NOMO-1 treated with DMSO at 0.1 percent for 48 hours (cell line): ENCODE data around the gene KCNT1.
"Not testable (repeated sequence)": the region's sequence is repeated elsewhere in the genome, so short reads cannot be mapped to it uniquely, and the experiment has no call there.

ENCODE experiments used
- DNase-seq: peaks from one replicate; lab custom pipeline; 2025; ENCODE audit not compliant: unreplicated experiment; lab: John Stamatoyannopoulos, UW

The KCNT1 gene

GRCh38 chr9:135672786-135673185, 29.2 kb upstream of the KCNT1 start:
- not testable (repeated sequence) for DNase-seq

GRCh38 chr9:135673941-135674340, 28.0 kb upstream of the KCNT1 start:
- DNase-seq = no peak

GRCh38 chr9:135674977-135675376, 27.0 kb upstream of the KCNT1 start:
- DNase-seq = no peak

DNA sequence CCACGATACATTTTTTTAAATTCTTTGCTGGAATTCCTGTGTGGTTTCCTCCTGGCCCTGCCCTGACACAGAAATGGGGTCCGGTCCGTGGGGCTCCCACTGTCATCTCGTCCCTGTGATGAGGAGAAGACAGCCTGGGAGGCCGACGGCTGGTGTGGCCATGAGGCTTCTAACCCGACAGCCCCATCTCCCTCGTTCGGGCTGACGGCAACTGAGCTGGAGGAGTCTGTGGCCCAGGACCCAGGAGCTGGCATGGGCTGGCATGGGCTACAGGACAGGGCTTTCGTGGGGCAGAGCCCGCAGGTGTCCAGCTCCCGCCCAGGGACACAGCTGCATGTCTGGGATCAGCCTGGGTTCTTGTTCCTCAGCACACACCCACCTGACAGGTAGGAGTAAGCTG, 25.1 kb upstream of the KCNT1 start:
- no peak for DNase-seq

- no peak for DNase-seq
Measured at GRCh38 chr9:135677641-135678168, 24.3 kb upstream of the KCNT1 start.

- no peak for DNase-seq
Measured at GRCh38 chr9:135678236-135679017, 23.6 kb upstream of the KCNT1 start.

GRCh38 chr9:135680056-135680455, 21.9 kb upstream of the KCNT1 start:
- no peak for DNase-seq

- DNase-seq = no peak
Measured at GRCh38 chr9:135681161-135681560, 20.8 kb upstream of the KCNT1 start.

GRCh38 chr9:135683401-135684034, 18.5 kb upstream of the KCNT1 start:
- DNase-seq = no peak

- DNase-seq = no peak
Measured at GRCh38 chr9:135684691-135685090, 17.3 kb upstream of the KCNT1 start.

GRCh38 chr9:135687216-135687615, 14.8 kb upstream of the KCNT1 start:
- DNase-seq = no peak

- no peak for DNase-seq
Measured at GRCh38 chr9:135689011-135689410, 13.0 kb upstream of the KCNT1 start.

DNA sequence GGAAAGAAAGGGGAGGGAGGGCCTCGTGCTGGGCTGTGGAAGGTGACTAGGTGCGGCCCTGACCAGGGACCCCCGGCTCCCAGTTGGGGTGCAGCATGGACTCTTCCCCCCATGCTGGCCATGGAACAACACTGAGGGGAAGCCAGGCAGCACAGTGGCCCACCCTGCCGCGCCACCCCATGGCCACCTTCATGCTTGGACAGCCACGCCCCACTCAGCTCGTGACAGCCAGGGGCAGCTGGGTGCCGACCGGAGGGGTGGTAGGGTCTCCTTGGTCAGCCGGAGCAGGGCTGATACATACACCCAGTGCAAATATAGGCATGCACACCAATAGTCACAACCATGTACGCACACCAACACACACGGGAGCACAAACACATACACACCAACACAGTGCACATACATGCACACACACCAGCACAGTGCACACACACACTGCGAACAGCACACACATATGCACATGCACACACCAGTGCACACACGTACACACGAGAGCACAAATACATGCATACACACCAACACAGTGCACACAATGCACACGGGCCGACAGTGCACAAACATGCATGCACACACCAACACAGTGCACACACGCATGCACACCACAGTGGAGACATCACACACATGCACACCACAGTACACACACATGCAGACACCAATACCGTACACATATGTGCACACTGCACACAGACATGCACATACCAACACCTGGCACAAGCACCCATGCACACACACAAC, 11.0 kb upstream of the KCNT1 start:
- no peak for DNase-seq

DNA sequence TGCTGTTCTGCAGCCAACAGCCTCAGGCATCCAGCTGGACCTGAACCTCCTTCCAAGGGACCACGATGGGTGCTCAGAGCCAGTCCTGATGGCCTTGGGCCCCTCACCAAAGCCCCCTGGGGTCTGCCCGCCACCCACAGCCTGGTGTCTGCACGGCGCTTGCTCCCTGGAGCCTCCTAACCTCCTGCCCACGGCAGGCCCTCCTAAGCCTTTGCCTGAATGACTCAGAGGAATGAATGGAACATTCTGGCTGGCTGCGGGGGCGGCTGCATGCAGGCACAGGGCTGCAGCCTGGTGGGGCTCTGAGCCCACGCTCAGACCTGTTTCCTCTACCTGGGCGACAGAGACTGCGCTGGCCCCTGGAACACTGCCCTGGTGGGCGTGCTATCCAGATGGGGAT, 9.6 kb upstream of the KCNT1 start:
- no peak for DNase-seq

DNA sequence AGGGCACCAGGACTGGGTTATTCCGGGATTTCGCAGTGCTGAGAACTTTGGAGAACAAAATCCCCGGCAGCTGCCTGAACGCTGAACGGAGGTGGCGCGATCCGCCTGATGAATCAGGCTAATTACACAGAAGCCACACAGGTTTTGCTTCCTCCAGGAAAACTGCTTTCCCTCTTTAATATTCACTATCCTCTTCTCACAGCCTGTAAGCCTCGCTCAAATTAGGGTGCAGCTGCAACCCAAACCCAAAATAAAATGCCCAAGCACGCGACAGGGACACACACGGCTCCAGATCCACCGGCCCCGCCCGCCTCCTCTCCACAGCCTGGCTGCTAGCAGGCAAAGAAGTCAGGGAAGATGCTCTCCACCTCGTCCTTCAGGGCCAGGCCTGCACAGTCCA, 8.7 kb upstream of the KCNT1 start:
- no peak for DNase-seq

GRCh38 chr9:135693771-135694170, 8.2 kb upstream of the KCNT1 start:
- no peak for DNase-seq

DNA sequence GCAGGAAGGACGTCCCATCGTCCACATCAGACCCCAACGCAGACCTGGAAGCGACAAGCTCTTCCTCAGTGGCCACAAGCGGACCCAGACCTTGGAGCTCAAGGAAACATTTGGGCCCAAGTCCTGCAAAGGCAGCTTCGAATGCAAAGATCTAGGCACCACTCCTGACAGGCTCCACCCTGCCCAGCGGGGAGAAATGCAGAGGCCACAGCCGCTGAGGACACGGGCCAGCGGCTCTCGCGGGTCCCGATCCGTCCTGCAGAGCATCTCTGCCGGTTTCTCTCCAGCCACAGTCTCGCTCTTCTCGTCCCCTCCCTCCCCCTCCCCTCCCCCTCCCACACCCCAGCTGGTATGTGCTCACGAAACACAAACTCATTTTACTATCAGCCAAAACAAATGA, 7.6 kb upstream of the KCNT1 start:
- no peak for DNase-seq

DNA sequence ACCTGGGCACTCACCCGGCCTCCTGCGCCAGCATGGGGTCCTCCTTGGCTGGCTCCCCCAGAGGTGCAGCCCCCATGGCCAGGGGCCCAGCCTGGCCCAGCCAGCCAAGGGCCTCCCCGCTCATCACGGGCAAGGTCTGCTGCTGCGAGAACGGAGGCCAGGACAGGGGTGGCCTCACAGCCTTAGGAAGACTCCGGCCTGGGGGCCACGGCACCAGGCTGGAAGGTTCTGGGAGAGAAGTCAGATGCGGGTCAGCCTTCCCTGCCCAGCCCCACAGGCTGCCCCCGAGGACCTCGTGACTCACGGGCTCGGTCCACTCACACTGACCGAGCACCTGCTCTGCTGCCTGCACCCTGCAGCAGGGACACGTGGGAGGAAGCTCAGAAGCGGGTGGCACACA, 6.9 kb upstream of the KCNT1 start:
- no peak for DNase-seq

DNA sequence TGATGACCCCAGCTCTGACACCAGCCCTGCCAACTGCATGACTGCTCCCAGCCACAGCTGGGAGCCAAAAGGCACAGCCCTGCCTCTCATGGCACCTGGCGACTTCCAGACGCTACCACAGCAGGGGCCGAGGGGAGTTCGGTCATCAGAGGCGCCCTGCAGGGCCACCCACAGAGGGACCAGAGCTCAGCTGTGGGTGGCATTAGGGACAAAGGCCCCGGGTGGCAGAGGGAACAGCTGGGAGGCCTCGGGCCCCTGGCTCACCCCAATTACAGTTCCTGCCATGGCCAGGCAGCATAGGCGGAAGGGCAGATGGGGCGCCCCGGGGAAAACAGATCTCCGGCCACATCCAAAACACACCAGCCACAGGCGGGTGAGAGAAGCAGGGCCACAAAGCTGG, 6.3 kb upstream of the KCNT1 start:
- DNase-seq = no peak

GRCh38 chr9:135696446-135696845, 5.5 kb upstream of the KCNT1 start:
- no peak for DNase-seq

- no peak for DNase-seq
Measured at GRCh38 chr9:135697226-135697625, 4.8 kb upstream of the KCNT1 start.

- DNase-seq = no peak
Measured at GRCh38 chr9:135698236-135698635, 3.7 kb upstream of the KCNT1 start.
